Smooth muscle cell (in vitro differentiated cells): ENCODE data around the gene CFAP299. TPM values are rescaled to one million over a fixed set of nuclear protein-coding genes. Genes with fewer than 3 reads are reported as not detected.

ENCODE experiments used
- DNase-seq: peaks from one replicate; lab custom pipeline; 2025; ENCODE audit not compliant: unreplicated experiment; lab: John Stamatoyannopoulos, UW
- H2AFZ ChIP-seq: fragments of 200-600 bp; sonication (generic); 2 replicates; pipeline ENCODE4 v1.6.0; 2016; ENCODE audit warnings: antibody characterized with exemption, low read depth, mild to moderate bottlenecking
- H3F3A ChIP-seq: fragments of 200-600 bp; sonication (generic); 2 replicates; pipeline ENCODE4 v1.6.0; 2017; ENCODE audit warnings: antibody characterized with exemption, low read depth
- H3K27ac ChIP-seq: fragments of 200-600 bp; sonication (generic); 2 replicates; pipeline ENCODE4 v1.5.1; 2016; ENCODE audit warnings: low read depth, mild to moderate bottlenecking
- H3K27me3 ChIP-seq: fragments of 200-600 bp; sonication (generic); 2 replicates; pipeline ENCODE4 v1.6.1; 2016; ENCODE audit warnings: low read depth, mild to moderate bottlenecking
- H3K36me3 ChIP-seq: fragments of 200-600 bp; sonication (generic); 2 replicates; pipeline ENCODE4 v1.5.1; 2016; ENCODE audit warnings: low read depth
- H3K4me1 ChIP-seq: fragments of 200-600 bp; sonication (generic); 2 replicates; pipeline ENCODE4 v1.5.1; 2016; ENCODE audit warnings: low read depth
- H3K4me2 ChIP-seq: fragments of 200-600 bp; sonication (generic); 2 replicates; pipeline ENCODE4 v1.6.0; 2016; ENCODE audit warnings: mild to moderate bottlenecking
- H3K4me3 ChIP-seq: fragments of 200-600 bp; sonication (generic); 2 replicates; pipeline ENCODE4 v1.5.1; 2016; ENCODE audit warnings: mild to moderate bottlenecking
- H3K79me2 ChIP-seq: fragments of 200-600 bp; sonication (generic); 2 replicates; pipeline ENCODE4 v1.6.0; 2016; ENCODE audit warnings: low read depth, mild to moderate bottlenecking
- H3K9ac ChIP-seq: fragments of 200-600 bp; sonication (generic); 2 replicates; pipeline ENCODE4 v1.6.0; 2016; ENCODE audit warnings: low read depth
- H3K9me3 ChIP-seq: fragments of 200-600 bp; sonication (generic); replicated peaks from 2 replicates; pipeline ENCODE4 v1.5.1; 2016; ENCODE audit warnings: low read depth
- H4K20me1 ChIP-seq: fragments of 200-600 bp; sonication (generic); 2 replicates; pipeline ENCODE4 v1.6.0; 2016; ENCODE audit warnings: low read depth
- WGBS: methylation state at CpG from one replicate; pipeline ENCODE4 v1.1.7; 2016; ENCODE audit warnings: low lambda C conversion rate; 5-methylcytosine and 5-hydroxymethylcytosine counted together
- polyA plus RNA-seq: library from polyadenylated mRNA; unstranded; fragments of >200 nt; fragmentation: Nextera tagmentation; extraction: Ambion mirVana; gene quantifications from 2 replicates; pipeline ENCODE4 v1.2.1, GENCODE V29; 2016
- total RNA-seq: library from RNA; depleted of rRNA; stranded (reverse); fragments of >200 nt; gene quantifications from 2 replicates; pipeline ENCODE4 v1.2.3, GENCODE V29; 2014
- TF ChIP-seq, protein P1 (sequence below): fragments of 200-600 bp; sonication (generic); IDR thresholded peaks from 2 replicates; pipeline ENCODE4 v1.5.1; 2017; ENCODE audit warnings: borderline replicate concordance, mild to moderate bottlenecking, antibody characterized with exemption; ENCODE audit not compliant: insufficient read depth, poor library complexity, severe bottlenecking

The CFAP299 gene
- total and polyA plus RNA-seq, 2 experiments from 2014 or later: not detected

DNA sequence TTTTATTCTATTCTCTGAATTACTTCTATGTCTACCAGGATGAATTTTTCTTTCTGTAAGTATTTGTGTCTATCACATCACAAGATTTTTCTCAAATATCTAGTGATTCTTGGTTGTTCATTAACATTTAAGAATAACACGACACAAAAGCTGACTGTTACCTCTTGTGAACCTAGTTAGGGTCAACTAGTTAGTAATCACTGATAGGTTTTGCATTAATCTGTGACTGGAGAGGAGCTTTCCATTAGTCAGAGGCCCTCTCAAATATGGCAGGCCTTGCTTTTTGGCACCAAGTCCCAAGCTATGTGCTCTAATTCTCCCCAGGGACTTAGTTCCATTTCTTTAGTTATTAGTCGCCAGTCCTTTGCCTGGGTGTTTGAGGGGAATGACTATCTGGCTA lies 259.2 kb downstream of the CFAP299 start:
- TF ChIP-seq, protein P1, sequence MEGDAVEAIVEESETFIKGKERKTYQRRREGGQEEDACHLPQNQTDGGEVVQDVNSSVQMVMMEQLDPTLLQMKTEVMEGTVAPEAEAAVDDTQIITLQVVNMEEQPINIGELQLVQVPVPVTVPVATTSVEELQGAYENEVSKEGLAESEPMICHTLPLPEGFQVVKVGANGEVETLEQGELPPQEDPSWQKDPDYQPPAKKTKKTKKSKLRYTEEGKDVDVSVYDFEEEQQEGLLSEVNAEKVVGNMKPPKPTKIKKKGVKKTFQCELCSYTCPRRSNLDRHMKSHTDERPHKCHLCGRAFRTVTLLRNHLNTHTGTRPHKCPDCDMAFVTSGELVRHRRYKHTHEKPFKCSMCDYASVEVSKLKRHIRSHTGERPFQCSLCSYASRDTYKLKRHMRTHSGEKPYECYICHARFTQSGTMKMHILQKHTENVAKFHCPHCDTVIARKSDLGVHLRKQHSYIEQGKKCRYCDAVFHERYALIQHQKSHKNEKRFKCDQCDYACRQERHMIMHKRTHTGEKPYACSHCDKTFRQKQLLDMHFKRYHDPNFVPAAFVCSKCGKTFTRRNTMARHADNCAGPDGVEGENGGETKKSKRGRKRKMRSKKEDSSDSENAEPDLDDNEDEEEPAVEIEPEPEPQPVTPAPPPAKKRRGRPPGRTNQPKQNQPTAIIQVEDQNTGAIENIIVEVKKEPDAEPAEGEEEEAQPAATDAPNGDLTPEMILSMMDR: no peak
- no peaks in the 10 kb centered on the region for H3K79me2 ChIP-seq
- H3K4me2 ChIP-seq: no peak overlapping the region
- no peaks in the 10 kb centered on the region for H3K9me3 ChIP-seq
- no peak for DNase-seq
- no peak overlapping the region for H3K4me3 ChIP-seq
- H2AFZ ChIP-seq: no peak overlapping the region
- peaks cover 4% of the 10 kb centered on the region for H3K27me3 ChIP-seq
- H3K9ac ChIP-seq: no peak overlapping the region
- H3K36me3 ChIP-seq: no peaks in the 10 kb centered on the region
- H3F3A ChIP-seq: no peaks in the 10 kb centered on the region
- WGBS: 91% methylated on average over 2 of the region's 2 CpGs
- no peak overlapping the region for H3K27ac ChIP-seq
- no peaks in the 10 kb centered on the region for H3K4me1 ChIP-seq
- H4K20me1 ChIP-seq: no peaks in the 10 kb centered on the region

DNA sequence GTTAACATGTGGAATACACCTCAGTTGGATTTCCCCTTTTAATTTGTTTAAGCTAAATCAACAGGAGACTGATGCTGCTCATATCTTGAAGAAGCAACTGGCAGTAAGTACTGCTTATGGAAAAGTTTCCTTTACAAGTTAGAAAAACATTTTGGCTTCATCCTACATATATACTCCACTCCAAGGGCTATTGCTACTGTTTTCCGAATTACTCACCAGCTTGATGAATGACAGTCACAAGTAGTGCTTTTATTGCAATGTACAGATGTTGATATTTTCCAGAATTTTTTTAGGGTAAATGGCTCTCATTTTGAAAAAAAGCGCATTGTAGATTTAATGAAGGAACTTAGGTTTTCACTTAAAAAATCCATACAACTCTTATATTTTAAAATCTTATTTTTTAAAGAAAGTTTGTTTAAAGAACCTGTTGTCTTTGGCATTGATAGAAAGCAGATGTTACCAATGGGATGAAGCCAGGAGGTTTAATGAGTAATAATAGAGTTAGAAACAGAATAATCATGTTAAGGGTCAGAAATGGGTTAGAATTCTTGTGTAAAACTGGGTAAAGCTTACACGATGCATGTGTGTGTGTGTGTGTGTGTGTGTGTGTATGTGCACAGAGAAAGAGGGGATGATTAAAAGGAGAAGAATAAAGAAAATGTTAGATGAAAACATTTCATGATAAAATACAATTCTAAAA lies 272.9 kb downstream of the CFAP299 start:
- Histone ChIP-seq H3F3A (no peaks in the 10 kb centered on the region), H4K20me1 (no peaks in the 10 kb centered on the region), H3K79me2 (no peaks in the 10 kb centered on the region), H3K9ac (no peak overlapping the region), H3K4me3 (no peak overlapping the region), H3K4me1 (no peaks in the 10 kb centered on the region), H3K27me3 (no peaks in the 10 kb centered on the region), H2AFZ (no peak overlapping the region), H3K4me2 (no peak overlapping the region), H3K36me3 (no peaks in the 10 kb centered on the region), H3K27ac (no peak overlapping the region), H3K9me3 (no peaks in the 10 kb centered on the region)
- TF ChIP-seq, protein P1: no peak
- no peak for DNase-seq
- WGBS: 87% methylated on average over 3 of the region's 3 CpGs

DNA sequence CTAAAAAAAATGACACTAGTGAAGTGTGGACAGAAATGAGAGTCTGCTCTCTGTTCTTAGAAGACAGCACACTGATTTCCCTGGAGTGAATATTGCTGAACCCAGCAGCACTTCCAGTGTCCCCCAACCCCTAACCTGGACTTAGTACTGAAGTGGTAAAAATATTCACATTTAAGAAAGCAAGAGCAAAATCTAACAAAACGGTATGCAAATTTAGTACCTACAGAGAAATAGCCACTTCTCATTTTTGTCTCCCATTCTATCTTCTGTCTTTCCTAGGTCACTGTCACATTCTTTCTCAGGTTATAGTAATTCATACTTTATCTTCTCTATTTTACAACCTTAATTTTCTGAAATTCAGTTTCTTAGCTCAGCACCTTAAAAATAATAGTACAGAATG lies 274.7 kb downstream of the CFAP299 start:
- no peak for DNase-seq
- H3K27ac ChIP-seq: no peak overlapping the region
- H3K9ac ChIP-seq: no peak overlapping the region
- 88% methylated on average over 1 of the region's 1 CpG for WGBS
- no peaks in the 10 kb centered on the region for H3K9me3 ChIP-seq
- H3K4me2 ChIP-seq: no peak overlapping the region
- TF ChIP-seq, protein P1: no peak
- H3K79me2 ChIP-seq: no peaks in the 10 kb centered on the region
- no peaks in the 10 kb centered on the region for H3K27me3 ChIP-seq
- H3K4me3 ChIP-seq: no peak overlapping the region
- no peaks in the 10 kb centered on the region for H4K20me1 ChIP-seq
- H2AFZ ChIP-seq: no peak overlapping the region
- no peaks in the 10 kb centered on the region for H3F3A ChIP-seq
- no peaks in the 10 kb centered on the region for H3K36me3 ChIP-seq
- no peaks in the 10 kb centered on the region for H3K4me1 ChIP-seq
